ENCODE results near the gene TMC6. TPM values are rescaled to one million over a fixed set of nuclear protein-coding genes. Genes with fewer than 3 reads are reported as not detected.
"Not testable (repeated sequence)": the region's sequence is repeated elsewhere in the genome, so short reads cannot be mapped to it uniquely, and the experiment has no call there.

Gene TMC6
- total RNA-seq, 2 experiments from 2014 or later = 209 to 213 TPM

- Mint-ChIP-seq H3K9me3 (no peaks in the 10 kb centered on the region), H3K4me1 (ENCODE audit: low read depth) (peaks cover 8% of the 10 kb centered on the region), H3K4me3 (no peak overlapping the region), H3K36me3 (ENCODE audit: low read depth) (peaks cover 34% of the 10 kb centered on the region), H3K27me3 (no peaks in the 10 kb centered on the region), H3K27ac (no peak overlapping the region)
- POLR2A ChIA-PET = no interaction called here
- DNase-seq = no peak
- no peak for ATAC-seq
- CTCF ChIA-PET = interaction anchor here (1.3 to 2.0 kb wide), 2 partner anchors 69 to 75 kb away, joined by 3 to 7 read pairs; no protein-coding TSS in a partner anchor
- intact Hi-C loops (cut with micrococcal nuclease) = no loop called here
- TF ChIP-seq, protein P1, sequence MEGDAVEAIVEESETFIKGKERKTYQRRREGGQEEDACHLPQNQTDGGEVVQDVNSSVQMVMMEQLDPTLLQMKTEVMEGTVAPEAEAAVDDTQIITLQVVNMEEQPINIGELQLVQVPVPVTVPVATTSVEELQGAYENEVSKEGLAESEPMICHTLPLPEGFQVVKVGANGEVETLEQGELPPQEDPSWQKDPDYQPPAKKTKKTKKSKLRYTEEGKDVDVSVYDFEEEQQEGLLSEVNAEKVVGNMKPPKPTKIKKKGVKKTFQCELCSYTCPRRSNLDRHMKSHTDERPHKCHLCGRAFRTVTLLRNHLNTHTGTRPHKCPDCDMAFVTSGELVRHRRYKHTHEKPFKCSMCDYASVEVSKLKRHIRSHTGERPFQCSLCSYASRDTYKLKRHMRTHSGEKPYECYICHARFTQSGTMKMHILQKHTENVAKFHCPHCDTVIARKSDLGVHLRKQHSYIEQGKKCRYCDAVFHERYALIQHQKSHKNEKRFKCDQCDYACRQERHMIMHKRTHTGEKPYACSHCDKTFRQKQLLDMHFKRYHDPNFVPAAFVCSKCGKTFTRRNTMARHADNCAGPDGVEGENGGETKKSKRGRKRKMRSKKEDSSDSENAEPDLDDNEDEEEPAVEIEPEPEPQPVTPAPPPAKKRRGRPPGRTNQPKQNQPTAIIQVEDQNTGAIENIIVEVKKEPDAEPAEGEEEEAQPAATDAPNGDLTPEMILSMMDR (IDR thresholded peaks at IDR 0.05) = no peak
Measured at GRCh38 chr17:78088529-78088928, 40.0 kb downstream of the TMC6 start.

DNA sequence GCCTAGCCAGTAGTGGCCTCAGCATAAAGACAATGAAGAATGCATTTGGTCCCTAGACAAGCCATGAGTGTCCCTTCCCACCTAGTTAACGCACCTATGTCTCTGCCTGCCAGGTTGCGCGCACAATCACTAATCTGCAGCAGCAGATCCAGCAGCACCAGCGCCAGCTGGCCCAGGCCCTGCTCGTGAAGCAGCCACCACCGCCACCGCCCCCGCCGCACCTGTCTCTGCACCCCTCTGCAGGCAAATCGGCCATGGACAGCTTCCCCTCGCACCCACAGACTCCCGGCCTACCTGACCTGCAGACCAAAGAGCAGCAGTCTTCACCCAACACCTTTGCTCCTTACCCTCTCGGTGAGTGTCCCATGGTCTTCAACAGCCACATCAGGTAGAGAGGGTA is 41.8 kb downstream of the TMC6 start:
- DNase-seq (no peak), ATAC-seq (no peak)
- Mint-ChIP-seq H3K36me3 (ENCODE audit: low read depth) (peaks cover 27% of the 10 kb centered on the region), H3K27me3 (no peaks in the 10 kb centered on the region), H3K4me1 (ENCODE audit: low read depth) (peaks cover 4% of the 10 kb centered on the region), H3K9me3 (no peaks in the 10 kb centered on the region), H3K4me3 (no peak overlapping the region), H3K27ac (no peak overlapping the region)
- intact Hi-C loops (cut with micrococcal nuclease) = no loop called here
- CTCF ChIA-PET = interaction anchor here (4.0 kb wide), 1 partner anchor 11 kb away, joined by 53 read pairs; no protein-coding TSS in a partner anchor
- POLR2A ChIA-PET = no interaction called here
- TF ChIP-seq, protein P1 (IDR thresholded peaks at IDR 0.05) = no peak

DNA sequence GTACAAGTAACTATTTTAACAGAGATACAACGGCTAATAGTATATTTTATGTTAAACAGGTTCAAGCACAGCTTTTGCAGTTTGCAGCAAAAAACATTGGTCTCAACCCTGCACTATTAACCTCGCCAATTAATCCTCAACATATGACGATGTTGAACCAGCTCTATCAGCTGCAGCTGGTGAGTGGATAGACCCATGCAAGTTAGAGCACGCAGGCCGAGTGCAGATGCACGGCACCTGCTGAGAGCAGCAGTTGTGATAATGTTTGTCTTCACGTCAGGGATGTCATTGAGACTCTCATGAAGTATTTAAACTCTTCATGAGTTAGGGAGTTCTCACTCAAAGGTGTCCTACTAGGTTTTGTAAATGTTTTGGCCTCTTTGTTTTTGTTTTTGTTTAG is 45.6 kb downstream of the TMC6 start:
- Mint-ChIP-seq H3K4me1 (ENCODE audit: low read depth) (no peaks in the 10 kb centered on the region), H3K36me3 (ENCODE audit: low read depth) (peaks cover 27% of the 10 kb centered on the region), H3K4me3 (no peak overlapping the region), H3K9me3 (no peaks in the 10 kb centered on the region), H3K27ac (no peak overlapping the region), H3K27me3 (no peaks in the 10 kb centered on the region)
- TF ChIP-seq, protein P1 (IDR thresholded peaks at IDR 0.05) = no peak
- ChIA-PET CTCF (interaction anchor here (0.8 to 4.0 kb wide), 7 partner anchors 10 to 278 kb away, joined by 3 to 53 read pairs (median 3); no protein-coding TSS in a partner anchor), POLR2A (no interaction called here)
- ATAC-seq (no peak), DNase-seq (no peak)
- intact Hi-C loops (cut with micrococcal nuclease) = no loop called here

DNA sequence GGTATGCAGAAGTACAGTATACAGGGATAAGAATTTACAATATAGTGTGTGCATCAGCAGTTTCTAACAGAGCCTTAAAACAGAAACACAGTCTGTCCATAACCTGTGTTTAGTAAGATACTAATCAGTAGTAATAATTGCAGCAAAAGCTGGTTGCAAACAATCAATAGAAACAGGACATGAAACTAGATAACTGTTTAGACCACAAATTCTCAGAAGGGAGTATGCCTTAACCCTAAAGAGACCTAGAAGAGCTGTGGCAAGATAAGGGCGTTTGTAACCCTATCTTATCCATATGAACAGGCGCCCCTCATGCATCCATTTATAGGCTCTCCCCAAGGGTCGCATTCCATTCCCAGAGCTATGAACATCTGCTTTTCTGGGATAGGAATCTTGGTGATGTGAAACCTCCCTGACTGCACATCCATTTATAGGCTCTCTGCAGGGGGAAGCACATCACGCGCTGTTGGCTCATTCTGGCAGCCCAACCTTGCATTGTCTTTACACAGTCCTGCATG is 46.1 kb downstream of the TMC6 start:
- ChIA-PET POLR2A (interaction anchor here (0.8 kb wide), 1 partner anchor 247 kb away, joined by 3 read pairs; no protein-coding TSS in a partner anchor), CTCF (interaction anchor here (1.1 kb wide), 1 partner anchor 278 kb away, joined by 3 read pairs; no protein-coding TSS in a partner anchor)
- H3K27ac Mint-ChIP-seq; H3K27me3 Mint-ChIP-seq; DNase-seq; H3K4me1 Mint-ChIP-seq (ENCODE audit: low read depth); H3K9me3 Mint-ChIP-seq; ATAC-seq; intact Hi-C loops (cut with micrococcal nuclease); H3K4me3 Mint-ChIP-seq: not testable (repeated sequence)
- H3K36me3 Mint-ChIP-seq (ENCODE audit: low read depth) = peaks cover 26% of the 10 kb centered on the region

GRCh38 chr17:78081551-78081950 is 47.0 kb downstream of the TMC6 start:
- TF ChIP-seq, protein P1 (IDR thresholded peaks at IDR 0.05) = no peak
- intact Hi-C loops (cut with micrococcal nuclease) = no loop called here
- no peak overlapping the region for H3K27ac Mint-ChIP-seq
- POLR2A ChIA-PET = interaction anchor here (0.8 kb wide), 1 partner anchor 248 kb away, joined by 3 read pairs; no protein-coding TSS in a partner anchor
- H3K4me3 Mint-ChIP-seq = no peak overlapping the region
- no peaks in the 10 kb centered on the region for H3K4me1 Mint-ChIP-seq (ENCODE audit: low read depth)
- peaks cover 24% of the 10 kb centered on the region for H3K36me3 Mint-ChIP-seq (ENCODE audit: low read depth)
- ATAC-seq (no peak), DNase-seq (no peak)
- no peaks in the 10 kb centered on the region for H3K27me3 Mint-ChIP-seq
- H3K9me3 Mint-ChIP-seq = no peaks in the 10 kb centered on the region
- CTCF ChIA-PET = no interaction called here
